Chondrocyte (in vitro differentiated cells): ENCODE measurements around the gene SATB2. TPM values are rescaled to one million over a fixed set of nuclear protein-coding genes. Genes with fewer than 3 reads are reported as not detected.

Experiments used
- DNase-seq: peaks from one replicate; pipeline ENCODE4 v3.0.0; 2021; ENCODE audit warnings: mixed read lengths, low spot score
- H3K27ac Mint-ChIP-seq: one replicate; pipeline ENCODE4 v1.8.0; 2021; ENCODE audit warnings: mild to moderate bottlenecking, moderate library complexity, mixed read lengths; ENCODE audit not compliant: unreplicated experiment
- H3K27me3 Mint-ChIP-seq: 2 replicates; pipeline ENCODE4 v1.8.0; 2021; ENCODE audit warnings: low read depth, mixed read lengths
- H3K36me3 Mint-ChIP-seq: 2 replicates; pipeline ENCODE4 v1.8.0; 2021; ENCODE audit warnings: low read depth, mixed read lengths
- H3K4me1 Mint-ChIP-seq: 2 replicates; pipeline ENCODE4 v1.8.0; 2021; ENCODE audit warnings: low read depth, mild to moderate bottlenecking, mixed read lengths
- H3K4me3 Mint-ChIP-seq: one replicate; pipeline ENCODE4 v1.8.0; 2021; ENCODE audit warnings: mild to moderate bottlenecking, moderate library complexity, mixed read lengths; ENCODE audit not compliant: unreplicated experiment
- H3K9me3 Mint-ChIP-seq: 2 replicates; pipeline ENCODE4 v1.8.0; 2021; ENCODE audit warnings: low read depth, mixed read lengths
- total RNA-seq: library from RNA; stranded (reverse); gene quantifications from 3 replicates; pipeline ENCODE4 v1.2.1, GENCODE V29; 2021
- TF ChIP-seq, protein P1 (sequence below): fragments of 200-600 bp; sonication (generic); IDR thresholded peaks from 2 replicates; pipeline ENCODE4 v1.5.0; 2021; ENCODE audit warnings: antibody characterized with exemption, mild to moderate bottlenecking, moderate library complexity

The SATB2 gene
- total RNA-seq, 1 donor from 2014 or later: 11.6 TPM

DNA sequence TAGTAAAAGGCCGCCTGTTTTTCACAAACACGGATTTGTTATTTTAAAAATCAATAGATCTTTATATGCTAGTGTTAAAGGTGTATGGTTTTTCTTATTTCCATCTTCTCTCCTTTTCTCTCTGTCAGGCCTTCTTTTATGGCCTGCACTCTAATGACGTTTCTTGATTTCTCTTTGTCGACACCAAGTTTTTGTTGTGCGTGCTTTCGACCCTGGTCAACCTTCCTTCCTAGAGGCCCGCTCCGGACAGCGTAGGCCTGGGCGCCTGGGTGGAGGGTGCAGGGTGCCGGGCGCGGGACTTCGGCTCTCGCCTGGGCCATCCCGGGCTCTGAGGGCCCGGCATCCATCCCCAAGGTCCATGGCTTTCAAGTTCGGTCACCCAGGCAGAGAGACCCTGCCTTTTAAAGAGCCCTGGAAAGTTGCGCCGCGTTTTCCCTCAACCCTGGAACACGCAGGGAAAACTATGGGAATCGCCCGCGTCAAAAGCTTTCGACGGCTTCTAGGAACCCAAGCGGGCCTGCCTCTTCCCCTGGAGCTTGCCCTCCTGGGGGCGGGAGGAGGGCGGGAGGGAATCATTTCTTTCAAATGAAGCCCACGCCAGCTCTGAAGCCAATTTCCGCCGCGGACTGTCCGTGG is 4.1 kb upstream of the SATB2 start:
- Mint-ChIP-seq H3K9me3 (no peaks in the 10 kb centered on the region), H3K36me3 (peaks cover 2% of the 10 kb centered on the region), H3K4me3 (no peak overlapping the region), H3K27ac (no peak overlapping the region), H3K27me3 (peaks cover 44% of the 10 kb centered on the region), H3K4me1 (peaks cover 23% of the 10 kb centered on the region)
- TF ChIP-seq, protein P1, sequence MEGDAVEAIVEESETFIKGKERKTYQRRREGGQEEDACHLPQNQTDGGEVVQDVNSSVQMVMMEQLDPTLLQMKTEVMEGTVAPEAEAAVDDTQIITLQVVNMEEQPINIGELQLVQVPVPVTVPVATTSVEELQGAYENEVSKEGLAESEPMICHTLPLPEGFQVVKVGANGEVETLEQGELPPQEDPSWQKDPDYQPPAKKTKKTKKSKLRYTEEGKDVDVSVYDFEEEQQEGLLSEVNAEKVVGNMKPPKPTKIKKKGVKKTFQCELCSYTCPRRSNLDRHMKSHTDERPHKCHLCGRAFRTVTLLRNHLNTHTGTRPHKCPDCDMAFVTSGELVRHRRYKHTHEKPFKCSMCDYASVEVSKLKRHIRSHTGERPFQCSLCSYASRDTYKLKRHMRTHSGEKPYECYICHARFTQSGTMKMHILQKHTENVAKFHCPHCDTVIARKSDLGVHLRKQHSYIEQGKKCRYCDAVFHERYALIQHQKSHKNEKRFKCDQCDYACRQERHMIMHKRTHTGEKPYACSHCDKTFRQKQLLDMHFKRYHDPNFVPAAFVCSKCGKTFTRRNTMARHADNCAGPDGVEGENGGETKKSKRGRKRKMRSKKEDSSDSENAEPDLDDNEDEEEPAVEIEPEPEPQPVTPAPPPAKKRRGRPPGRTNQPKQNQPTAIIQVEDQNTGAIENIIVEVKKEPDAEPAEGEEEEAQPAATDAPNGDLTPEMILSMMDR: no peak
- DNase-seq: no peak

DNA sequence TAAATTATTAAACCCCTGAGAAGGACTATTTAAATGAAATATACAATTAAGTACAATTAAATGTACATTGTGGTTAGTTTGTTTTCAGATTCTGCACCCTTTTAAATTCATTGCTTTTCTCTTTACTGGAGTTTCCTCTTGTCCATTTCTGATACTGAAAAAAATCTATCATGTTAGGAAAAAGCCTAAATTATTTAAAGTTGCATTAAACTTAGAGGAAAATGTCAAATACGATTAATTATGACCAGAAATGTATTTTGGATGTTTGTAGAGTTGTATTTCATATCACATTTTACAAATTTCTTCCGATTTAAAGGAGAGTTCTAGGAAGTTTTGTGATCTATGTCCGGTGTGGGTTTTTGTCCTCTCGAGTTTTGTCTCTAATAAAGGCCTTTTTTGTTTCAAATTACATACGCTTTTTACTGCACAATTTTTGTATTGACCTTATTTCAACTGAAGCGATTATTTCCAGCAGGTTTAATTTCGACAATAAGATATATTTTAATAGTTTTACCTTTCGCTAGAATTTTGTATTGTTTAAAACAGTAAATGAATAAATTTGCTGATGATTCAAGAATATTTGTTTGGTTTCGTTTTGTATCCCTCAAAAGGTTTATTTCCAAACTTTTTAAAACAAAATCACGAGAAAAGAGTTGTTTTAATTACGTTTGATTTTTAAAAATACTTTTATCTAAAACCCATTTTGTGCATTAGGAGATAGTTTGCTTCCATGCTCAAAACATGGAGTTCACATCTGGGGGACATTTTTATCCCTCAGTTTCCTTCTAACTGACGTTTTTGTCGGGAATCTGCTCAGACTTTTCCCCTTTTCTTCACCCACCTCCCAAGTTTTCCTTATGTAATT is 3.3 kb upstream of the SATB2 start:
- Mint-ChIP-seq H3K4me1 (peaks cover 28% of the 10 kb centered on the region), H3K9me3 (no peaks in the 10 kb centered on the region), H3K27ac (no peak overlapping the region), H3K36me3 (peaks cover under 1% of the 10 kb centered on the region), H3K27me3 (peaks cover 37% of the 10 kb centered on the region), H3K4me3 (no peak overlapping the region)
- TF ChIP-seq, protein P1: no peak
- no peak for DNase-seq

DNA sequence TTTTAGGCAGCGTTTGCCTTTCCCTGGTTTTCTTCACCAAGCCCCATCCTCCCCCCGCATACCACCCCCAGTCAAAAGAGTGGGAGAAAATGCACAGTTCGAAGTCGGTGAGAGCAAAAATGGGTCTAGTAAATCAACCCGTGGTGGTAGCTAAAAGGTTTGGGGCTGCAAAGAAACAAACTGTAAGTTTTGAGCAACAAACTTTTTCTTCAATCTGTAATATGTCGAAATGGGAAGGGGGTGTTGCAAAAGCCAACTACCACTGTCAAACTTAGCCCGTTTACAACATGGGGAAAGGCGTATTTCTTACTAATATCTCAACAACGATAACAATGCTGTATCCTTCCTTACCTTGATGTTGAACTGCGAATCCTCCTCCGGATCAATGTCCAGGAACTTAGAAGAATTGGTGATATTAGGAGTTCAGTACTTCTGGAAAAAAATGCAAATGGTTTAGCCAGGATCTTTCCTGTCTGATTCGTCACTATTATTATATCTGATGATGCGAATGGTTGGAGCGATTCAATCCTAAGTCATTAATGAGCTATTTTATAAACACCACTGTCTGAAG is 2.4 kb upstream of the SATB2 start:
- Mint-ChIP-seq H3K4me1 (peaks cover 33% of the 10 kb centered on the region), H3K9me3 (no peaks in the 10 kb centered on the region), H3K27me3 (peaks cover 28% of the 10 kb centered on the region), H3K36me3 (no peaks in the 10 kb centered on the region), H3K4me3 (peak overlapping the region; percentile 88), H3K27ac (peak overlapping the region; percentile 94)
- no peak for DNase-seq
- TF ChIP-seq, protein P1: no peak

DNA sequence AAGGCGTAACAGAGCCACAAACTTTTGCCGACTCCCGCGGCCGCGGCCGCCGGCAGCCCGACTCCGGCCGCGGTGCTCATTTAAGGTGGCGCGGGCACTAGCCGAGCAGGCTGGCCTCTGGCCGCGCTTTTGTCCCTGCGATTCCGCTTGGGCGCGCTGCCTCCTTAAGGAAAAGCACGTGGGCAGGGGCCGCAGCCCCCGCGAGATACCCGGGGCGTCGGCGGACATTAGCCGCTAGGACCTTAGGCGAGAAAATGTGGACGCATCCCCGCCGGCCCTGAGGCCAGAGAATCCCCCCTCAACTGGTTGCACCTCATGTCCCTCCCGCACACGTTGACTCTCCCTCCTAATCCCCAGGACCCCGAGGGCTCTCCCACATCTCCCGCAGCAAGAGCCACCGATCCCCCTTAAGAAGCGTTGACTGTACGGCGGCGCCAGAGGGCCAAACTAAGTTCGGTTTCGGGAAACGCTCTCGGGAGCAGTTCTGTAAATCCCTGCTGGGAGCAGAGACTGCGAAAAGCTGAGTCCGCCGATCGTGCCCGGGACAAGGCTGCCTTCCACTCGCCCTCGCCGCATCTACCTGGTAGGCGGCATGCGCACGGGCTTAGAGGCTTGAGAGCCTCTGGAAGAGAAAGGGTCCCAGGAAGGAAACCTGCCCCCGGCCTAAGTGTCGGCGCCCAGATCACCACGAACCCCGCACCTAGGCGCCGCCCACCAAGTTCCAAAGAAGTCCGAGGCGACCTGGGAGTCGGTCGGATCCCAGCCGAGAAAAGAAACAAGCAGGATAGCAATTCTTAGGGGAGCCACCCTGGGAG is 1.8 kb upstream of the SATB2 start:
- peaks cover 23% of the 10 kb centered on the region for H3K27me3 Mint-ChIP-seq
- TF ChIP-seq, protein P1: peak; percentile 13

More for the DNA sequence above, 1.8 kb upstream of the SATB2 start:
- H3K4me1 Mint-ChIP-seq: peaks cover 31% of the 10 kb centered on the region
- H3K36me3 Mint-ChIP-seq: no peaks in the 10 kb centered on the region
- peak overlapping the region; percentile 88 for H3K4me3 Mint-ChIP-seq
- peak; percentile 96 for DNase-seq
- no peaks in the 10 kb centered on the region for H3K9me3 Mint-ChIP-seq
- peak overlapping the region; percentile 94 for H3K27ac Mint-ChIP-seq
